ENCODE results near the gene RAI1.

The RAI1 gene

DNA sequence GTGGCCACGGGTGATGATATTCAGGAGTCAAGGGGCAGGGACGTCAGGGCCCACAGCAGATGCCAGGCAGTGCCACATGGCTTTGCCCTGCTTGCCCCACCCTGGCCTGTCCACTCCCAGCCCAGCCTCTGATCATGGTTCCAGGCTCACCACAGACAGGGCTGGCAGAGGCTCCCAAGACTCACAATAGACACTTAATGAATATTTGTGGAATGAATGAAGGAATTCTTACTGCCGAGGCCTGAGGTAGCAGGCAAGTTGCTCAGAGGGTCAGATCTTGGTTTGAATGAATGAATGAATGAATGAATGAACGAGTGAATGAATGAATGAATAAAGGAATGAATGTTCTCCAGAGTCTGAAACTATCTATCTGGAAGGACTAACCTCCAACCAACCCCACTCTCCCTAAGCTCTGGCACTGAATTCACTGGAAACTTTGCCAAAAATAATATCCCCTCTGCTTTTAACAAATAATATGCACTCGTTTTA lies 60.9 kb downstream of the RAI1 start:
- Histone ChIP-seq H3K9ac (ENCODE audit: low read depth in 1 of 2, low read length in 2 of 2) (no peak overlapping the region), H3K27me3 (ENCODE audit: control insufficient read depth in 2 of 2, insufficient read depth in 2 of 2, low read length in 2 of 2) (no peaks in the 10 kb centered on the region), H3K27ac (ENCODE audit: low read depth in 2 of 2, low read length in 2 of 2) (no peak overlapping the region), H3K36me3 (ENCODE audit: control insufficient read depth in 2 of 2, insufficient read depth in 2 of 2, low read length in 2 of 2) (no peaks in the 10 kb centered on the region), H3K9me3 (ENCODE audit: control insufficient read depth in 2 of 2, low read length in 2 of 2) (no peaks in the 10 kb centered on the region), H3K4me1 (ENCODE audit: control insufficient read depth in 2 of 2, insufficient read depth in 2 of 2, low read length in 2 of 2) (peaks cover 29 to 32% of the 10 kb centered on the region in 2 donors), H3K4me3 (ENCODE audit: low read length in 2 of 2) (no peak overlapping the region)

DNA sequence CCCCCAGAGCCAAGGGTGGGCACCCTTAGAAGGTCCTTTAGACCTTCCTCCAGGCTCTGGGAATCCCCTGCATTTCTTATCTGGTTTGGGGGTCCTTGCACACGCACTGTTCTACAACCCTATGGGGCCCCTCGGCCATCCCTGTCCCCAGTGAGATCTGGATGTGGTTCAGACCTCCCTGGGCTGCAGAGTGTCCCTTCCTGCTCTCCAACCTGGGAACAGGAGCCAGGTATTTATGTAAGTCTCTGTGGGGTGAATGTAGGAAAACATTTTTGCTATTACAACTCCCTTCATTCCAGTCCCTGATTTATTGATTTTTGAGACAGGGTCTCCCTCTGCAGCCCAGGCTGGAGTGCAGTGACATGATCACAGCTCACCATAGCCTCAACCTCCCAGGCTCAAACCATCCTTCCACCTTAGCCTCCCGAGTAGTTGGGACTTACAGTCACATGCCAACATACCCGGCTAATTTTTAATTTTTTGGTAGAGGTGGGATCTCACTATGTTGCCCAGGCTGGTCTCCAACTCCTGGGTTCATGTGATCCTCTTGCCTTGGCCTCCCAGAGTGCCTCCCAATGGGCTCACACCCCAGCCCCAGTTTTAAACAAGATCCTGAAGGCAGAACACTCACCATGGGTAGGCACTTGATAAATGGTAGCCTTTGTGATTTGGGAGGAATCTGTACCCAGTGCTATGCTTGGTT lies 61.6 kb downstream of the RAI1 start:
- Histone ChIP-seq H3K36me3 (ENCODE audit: control insufficient read depth in 2 of 2, insufficient read depth in 2 of 2, low read length in 2 of 2) (no peaks in the 10 kb centered on the region), H3K9me3 (ENCODE audit: control insufficient read depth in 2 of 2, low read length in 2 of 2) (no peaks in the 10 kb centered on the region), H3K4me1 (ENCODE audit: control insufficient read depth in 2 of 2, insufficient read depth in 2 of 2, low read length in 2 of 2) (peaks cover 24 to 28% of the 10 kb centered on the region in 2 donors), H3K9ac (ENCODE audit: low read depth in 1 of 2, low read length in 2 of 2) (no peak overlapping the region), H3K27ac (ENCODE audit: low read depth in 2 of 2, low read length in 2 of 2) (no peak overlapping the region), H3K4me3 (ENCODE audit: low read length in 2 of 2) (no peak overlapping the region), H3K27me3 (ENCODE audit: control insufficient read depth in 2 of 2, insufficient read depth in 2 of 2, low read length in 2 of 2) (no peaks in the 10 kb centered on the region)

DNA sequence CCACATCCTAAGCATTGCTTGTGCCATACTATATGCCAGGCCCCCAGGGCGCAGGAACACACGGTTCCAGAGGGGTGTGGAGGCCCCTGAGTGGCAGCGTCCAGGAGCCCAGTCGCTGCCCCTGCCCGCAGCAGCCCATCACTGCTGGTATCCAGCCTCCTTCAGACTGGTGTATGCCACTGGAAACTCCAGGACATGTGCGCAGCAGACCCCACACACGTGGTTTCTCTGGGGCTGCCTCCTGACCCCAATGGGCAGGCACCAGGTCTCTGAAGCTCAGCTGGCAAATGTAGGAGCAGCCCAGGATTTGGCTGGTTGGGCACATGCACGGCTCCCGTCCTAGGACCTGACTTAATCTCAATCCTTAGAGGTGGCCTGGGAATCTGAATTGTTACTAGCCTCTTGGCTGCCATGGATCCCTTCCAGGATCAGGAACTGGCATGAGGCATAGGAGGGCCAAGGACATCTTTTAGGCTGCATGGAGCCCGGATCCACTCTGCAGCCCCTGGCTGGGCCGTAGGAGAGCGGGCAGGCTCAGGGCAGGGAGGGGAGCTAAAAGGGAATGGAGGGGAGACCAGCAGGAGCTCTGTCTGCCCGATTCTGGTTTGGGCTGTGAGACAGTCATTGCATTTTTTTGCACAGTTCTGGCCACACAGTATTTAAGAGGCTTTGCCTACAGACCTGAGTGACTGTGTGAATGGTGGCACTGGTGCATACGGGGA lies 62.3 kb downstream of the RAI1 start:
- H3K9ac ChIP-seq (ENCODE audit: low read depth in 1 of 2, low read length in 2 of 2): no peak overlapping the region
- no peaks in the 10 kb centered on the region for H3K9me3 ChIP-seq (ENCODE audit: control insufficient read depth in 2 of 2, low read length in 2 of 2)
- no peak overlapping the region for H3K4me3 ChIP-seq (ENCODE audit: low read length in 2 of 2)
- no peak overlapping the region for H3K27ac ChIP-seq (ENCODE audit: low read depth in 2 of 2, low read length in 2 of 2)
- peaks cover 19 to 23% of the 10 kb centered on the region in 2 donors for H3K4me1 ChIP-seq (ENCODE audit: control insufficient read depth in 2 of 2, insufficient read depth in 2 of 2, low read length in 2 of 2)
- H3K36me3 ChIP-seq (ENCODE audit: control insufficient read depth in 2 of 2, insufficient read depth in 2 of 2, low read length in 2 of 2): no peaks in the 10 kb centered on the region
- no peaks in the 10 kb centered on the region for H3K27me3 ChIP-seq (ENCODE audit: control insufficient read depth in 2 of 2, insufficient read depth in 2 of 2, low read length in 2 of 2)

DNA sequence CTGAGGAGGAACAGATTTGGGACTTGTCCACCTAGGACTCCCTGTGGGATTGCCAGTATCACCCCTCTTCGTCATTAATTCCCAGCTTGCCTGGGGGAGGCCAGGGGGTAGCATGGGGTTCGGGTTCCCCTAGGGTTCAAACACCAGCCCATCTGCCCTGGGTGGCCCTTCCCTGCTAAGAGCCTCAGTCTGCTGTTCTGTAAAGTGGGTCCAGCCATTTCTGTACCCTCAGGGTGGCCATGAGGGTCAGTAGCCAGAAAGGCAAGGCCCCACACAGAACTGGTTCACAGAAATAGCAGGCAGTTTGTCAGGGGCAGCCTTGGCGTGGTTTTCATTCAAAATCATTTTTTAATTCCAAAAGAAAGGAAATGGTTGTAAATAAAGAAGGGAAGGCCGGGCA lies 62.9 kb downstream of the RAI1 start:
- peaks cover 13 to 18% of the 10 kb centered on the region in 2 donors for H3K4me1 ChIP-seq (ENCODE audit: control insufficient read depth in 2 of 2, insufficient read depth in 2 of 2, low read length in 2 of 2)
- no peaks in the 10 kb centered on the region for H3K9me3 ChIP-seq (ENCODE audit: control insufficient read depth in 2 of 2, low read length in 2 of 2)
- no peak overlapping the region for H3K9ac ChIP-seq (ENCODE audit: low read depth in 1 of 2, low read length in 2 of 2)
- H3K36me3 ChIP-seq (ENCODE audit: control insufficient read depth in 2 of 2, insufficient read depth in 2 of 2, low read length in 2 of 2): no peaks in the 10 kb centered on the region
- H3K27me3 ChIP-seq (ENCODE audit: control insufficient read depth in 2 of 2, insufficient read depth in 2 of 2, low read length in 2 of 2): no peaks in the 10 kb centered on the region
- no peak overlapping the region for H3K27ac ChIP-seq (ENCODE audit: low read depth in 2 of 2, low read length in 2 of 2)
- no peak overlapping the region for H3K4me3 ChIP-seq (ENCODE audit: low read length in 2 of 2)

DNA sequence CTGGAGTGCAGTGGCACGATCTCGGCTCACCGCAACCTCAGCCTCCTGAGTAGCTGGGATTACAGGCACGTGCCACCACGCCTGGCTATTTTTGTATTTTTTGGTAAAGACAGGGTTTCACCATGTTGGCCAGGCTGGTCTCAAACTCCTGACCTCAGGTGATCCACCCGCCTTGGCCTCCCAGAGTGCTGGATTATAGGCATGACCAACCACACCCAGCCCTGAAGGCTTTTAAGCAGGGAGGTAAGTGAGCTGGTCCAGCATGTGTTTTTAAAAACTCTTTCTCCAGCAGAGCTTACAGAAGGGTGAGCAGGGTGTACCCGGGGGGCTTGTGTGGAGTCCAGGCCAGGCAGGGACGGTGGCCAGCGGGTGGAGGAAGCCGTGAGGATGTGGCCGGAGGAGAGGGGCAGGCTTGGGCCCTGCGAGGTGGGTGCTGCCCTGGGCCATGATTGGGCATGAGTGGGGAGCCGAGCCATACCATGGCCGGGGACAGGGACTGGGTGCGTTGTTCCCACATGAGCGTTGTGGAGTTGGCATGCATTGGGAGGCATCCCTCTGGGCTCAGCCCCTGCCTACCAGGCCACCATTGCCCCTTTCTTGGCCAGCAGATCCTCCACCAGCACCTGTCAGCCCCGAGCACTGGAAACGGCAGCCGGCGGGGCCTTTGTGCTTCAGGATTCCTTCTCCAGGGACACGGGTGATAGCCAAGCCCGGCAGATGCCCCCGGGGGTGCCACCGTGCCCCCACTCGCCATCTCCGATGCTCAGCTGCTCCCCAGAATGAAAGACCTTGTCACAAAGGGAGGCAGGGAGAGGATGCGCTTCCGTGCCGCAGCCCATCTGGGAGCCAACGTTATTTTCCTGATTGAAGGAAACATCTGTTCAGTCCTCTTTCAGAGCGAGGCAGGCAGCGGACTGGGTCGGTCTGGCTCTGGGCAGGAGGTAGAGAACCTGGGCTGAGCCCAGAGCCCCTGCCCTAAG lies 64.5 kb downstream of the RAI1 start:
- no peaks in the 10 kb centered on the region for H3K9me3 ChIP-seq (ENCODE audit: control insufficient read depth in 2 of 2, low read length in 2 of 2)
- H3K36me3 ChIP-seq (ENCODE audit: control insufficient read depth in 2 of 2, insufficient read depth in 2 of 2, low read length in 2 of 2): no peaks in the 10 kb centered on the region
- H3K4me1 ChIP-seq (ENCODE audit: control insufficient read depth in 2 of 2, insufficient read depth in 2 of 2, low read length in 2 of 2): peaks cover 3 to 7% of the 10 kb centered on the region in 2 donors
- no peaks in the 10 kb centered on the region for H3K27me3 ChIP-seq (ENCODE audit: control insufficient read depth in 2 of 2, insufficient read depth in 2 of 2, low read length in 2 of 2)
- no peak overlapping the region for H3K27ac ChIP-seq (ENCODE audit: low read depth in 2 of 2, low read length in 2 of 2)
- no peak overlapping the region for H3K9ac ChIP-seq (ENCODE audit: low read depth in 1 of 2, low read length in 2 of 2)
- no peak overlapping the region for H3K4me3 ChIP-seq (ENCODE audit: low read length in 2 of 2)

DNA sequence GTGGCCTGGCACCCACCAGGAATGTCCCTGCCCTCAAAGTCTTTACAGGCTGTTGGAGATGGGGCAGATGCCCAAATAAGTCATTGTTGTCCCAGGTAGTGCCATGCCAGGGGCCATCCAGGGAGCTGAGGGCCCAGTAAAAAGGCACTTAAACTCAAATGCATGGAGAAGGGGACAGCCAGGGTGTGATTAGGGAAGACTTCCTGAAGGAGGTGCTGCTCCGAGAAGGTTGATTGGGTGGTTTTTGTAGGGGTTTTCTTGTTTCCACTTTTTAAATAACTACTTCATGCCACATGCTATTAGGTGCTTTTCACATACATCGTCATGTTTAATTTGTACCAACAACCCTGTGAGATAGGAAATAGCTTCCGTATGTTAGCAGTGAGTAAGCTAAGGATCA lies 66.9 kb downstream of the RAI1 start:
- peaks cover 16 to 25% of the 10 kb centered on the region in 2 donors for H3K4me1 ChIP-seq (ENCODE audit: control insufficient read depth in 2 of 2, insufficient read depth in 2 of 2, low read length in 2 of 2)
- H3K4me3 ChIP-seq (ENCODE audit: low read length in 2 of 2): no peak overlapping the region
- H3K9me3 ChIP-seq (ENCODE audit: control insufficient read depth in 2 of 2, low read length in 2 of 2): no peaks in the 10 kb centered on the region
- H3K36me3 ChIP-seq (ENCODE audit: control insufficient read depth in 2 of 2, insufficient read depth in 2 of 2, low read length in 2 of 2): no peaks in the 10 kb centered on the region
- H3K27me3 ChIP-seq (ENCODE audit: control insufficient read depth in 2 of 2, insufficient read depth in 2 of 2, low read length in 2 of 2): no peaks in the 10 kb centered on the region
- H3K9ac ChIP-seq (ENCODE audit: low read depth in 1 of 2, low read length in 2 of 2): no peak overlapping the region
- no peak overlapping the region for H3K27ac ChIP-seq (ENCODE audit: low read depth in 2 of 2, low read length in 2 of 2)

DNA sequence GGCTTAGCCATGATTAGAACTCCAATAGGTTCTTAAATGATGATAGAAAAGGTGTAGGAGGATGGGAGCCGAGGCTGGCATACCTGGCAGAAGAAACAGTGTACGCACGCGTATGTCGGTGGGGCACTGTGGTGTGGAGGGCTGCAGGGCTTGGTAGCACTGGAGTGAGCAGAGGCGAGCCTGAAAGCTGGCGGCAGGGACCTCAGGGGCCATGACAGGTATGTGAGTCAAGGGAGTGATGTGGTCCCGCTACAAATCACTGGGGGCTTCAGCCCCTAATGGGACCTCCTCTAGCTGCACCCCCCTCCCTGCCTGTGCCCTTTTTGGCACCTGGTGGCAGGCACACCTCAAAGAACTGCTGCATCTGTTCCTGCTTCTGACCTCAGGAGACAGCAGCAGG lies 67.3 kb downstream of the RAI1 start:
- H3K9me3 ChIP-seq (ENCODE audit: control insufficient read depth in 2 of 2, low read length in 2 of 2): no peaks in the 10 kb centered on the region
- no peak overlapping the region for H3K9ac ChIP-seq (ENCODE audit: low read depth in 1 of 2, low read length in 2 of 2)
- peaks cover 16 to 28% of the 10 kb centered on the region in 2 donors for H3K4me1 ChIP-seq (ENCODE audit: control insufficient read depth in 2 of 2, insufficient read depth in 2 of 2, low read length in 2 of 2)
- no peaks in the 10 kb centered on the region for H3K27me3 ChIP-seq (ENCODE audit: control insufficient read depth in 2 of 2, insufficient read depth in 2 of 2, low read length in 2 of 2)
- H3K36me3 ChIP-seq (ENCODE audit: control insufficient read depth in 2 of 2, insufficient read depth in 2 of 2, low read length in 2 of 2): no peaks in the 10 kb centered on the region
- no peak overlapping the region for H3K4me3 ChIP-seq (ENCODE audit: low read length in 2 of 2)
- no peak overlapping the region for H3K27ac ChIP-seq (ENCODE audit: low read depth in 2 of 2, low read length in 2 of 2)

DNA sequence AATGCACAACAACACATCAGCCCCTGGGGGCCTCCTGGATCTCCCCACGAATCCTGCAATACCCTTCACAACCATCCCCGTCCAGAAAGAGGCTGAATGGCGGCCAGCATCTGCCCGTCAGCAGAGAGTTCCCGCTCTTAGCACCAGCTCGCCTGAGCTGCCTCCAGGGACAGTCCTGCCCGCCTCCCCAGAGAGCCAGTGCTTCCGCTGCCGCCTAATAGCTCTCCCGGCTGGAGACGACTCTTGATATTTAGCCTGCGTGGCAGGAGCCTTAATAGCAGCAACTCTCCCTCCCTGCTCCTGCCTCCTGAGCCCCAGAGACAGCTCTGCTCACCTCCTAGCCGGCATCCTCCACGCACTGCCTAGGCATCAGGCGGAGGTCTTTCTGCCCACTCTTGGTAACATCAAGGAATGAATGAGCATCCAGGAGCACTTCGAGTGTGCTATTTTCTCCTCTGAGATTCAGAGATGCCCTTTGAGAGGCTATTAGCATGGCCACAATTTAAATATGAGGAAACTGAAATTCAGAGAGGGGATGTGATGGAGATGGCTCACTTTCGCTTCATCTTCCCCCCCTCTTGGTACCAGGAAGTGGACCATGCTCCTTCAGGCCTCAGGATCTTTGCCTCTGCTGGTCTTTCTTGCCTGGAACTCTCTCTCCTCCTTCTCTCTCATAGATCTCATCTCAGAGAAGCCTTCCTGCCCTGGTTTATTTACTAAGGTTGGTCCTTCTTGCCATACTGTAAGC lies 67.9 kb downstream of the RAI1 start:
- Histone ChIP-seq H3K27me3 (ENCODE audit: control insufficient read depth in 2 of 2, insufficient read depth in 2 of 2, low read length in 2 of 2) (no peaks in the 10 kb centered on the region), H3K27ac (ENCODE audit: low read depth in 2 of 2, low read length in 2 of 2) (peak overlapping the region in 1 of 2 donors; percentile 17), H3K9me3 (ENCODE audit: control insufficient read depth in 2 of 2, low read length in 2 of 2) (no peaks in the 10 kb centered on the region), H3K4me1 (ENCODE audit: control insufficient read depth in 2 of 2, insufficient read depth in 2 of 2, low read length in 2 of 2) (peaks cover 16 to 28% of the 10 kb centered on the region in 2 donors), H3K4me3 (ENCODE audit: low read length in 2 of 2) (peak overlapping the region in 1 of 2 donors; percentile 20), H3K9ac (ENCODE audit: low read depth in 1 of 2, low read length in 2 of 2) (peak overlapping the region in 1 of 2 donors; percentile 17), H3K36me3 (ENCODE audit: control insufficient read depth in 2 of 2, insufficient read depth in 2 of 2, low read length in 2 of 2) (no peaks in the 10 kb centered on the region)

DNA sequence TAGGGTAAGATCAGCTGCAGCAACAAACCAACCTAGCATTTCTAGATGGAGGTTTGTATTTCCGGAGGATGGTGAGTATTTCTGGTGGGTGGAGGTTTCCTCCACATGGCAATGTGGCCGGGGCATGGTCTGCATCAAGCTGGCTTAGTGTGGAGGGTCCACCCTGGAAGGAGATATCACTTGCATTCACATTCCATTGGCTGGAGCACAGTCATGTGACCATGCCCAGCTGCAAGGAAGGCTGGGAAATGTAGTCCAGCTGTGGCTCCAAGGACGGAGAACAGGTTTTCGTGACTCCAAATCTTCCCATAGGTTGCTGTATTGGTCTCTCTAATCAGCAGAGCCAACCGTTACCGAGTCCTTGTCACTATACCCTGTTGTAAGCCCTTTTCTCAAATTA lies 68.7 kb downstream of the RAI1 start:
- H3K4me1 ChIP-seq (ENCODE audit: control insufficient read depth in 2 of 2, insufficient read depth in 2 of 2, low read length in 2 of 2): peaks cover 16 to 28% of the 10 kb centered on the region in 2 donors
- H3K27me3 ChIP-seq (ENCODE audit: control insufficient read depth in 2 of 2, insufficient read depth in 2 of 2, low read length in 2 of 2): no peaks in the 10 kb centered on the region
- no peaks in the 10 kb centered on the region for H3K9me3 ChIP-seq (ENCODE audit: control insufficient read depth in 2 of 2, low read length in 2 of 2)
- no peaks in the 10 kb centered on the region for H3K36me3 ChIP-seq (ENCODE audit: control insufficient read depth in 2 of 2, insufficient read depth in 2 of 2, low read length in 2 of 2)
- H3K4me3 ChIP-seq (ENCODE audit: low read length in 2 of 2): peak overlapping the region in 1 of 2 donors; percentile 7
- peak overlapping the region in 1 of 2 donors; percentile 17 for H3K27ac ChIP-seq (ENCODE audit: low read depth in 2 of 2, low read length in 2 of 2)
- H3K9ac ChIP-seq (ENCODE audit: low read depth in 1 of 2, low read length in 2 of 2): no peak overlapping the region
